GM21737 (cell line): Measurements from ENCODE around the gene QKI.

Source experiments
- ATAC-seq: cut with Tn5 transposase; IDR thresholded peaks from one replicate; pipeline ENCODE4 v1.9.1; 2021; ENCODE audit warnings: mild to moderate bottlenecking, moderate library complexity; ENCODE audit not compliant: unreplicated experiment

Gene QKI

GRCh38 chr6:163605385-163606097 is 191.0 kb downstream of the QKI start:
- no peak for ATAC-seq

- no peak for ATAC-seq
Measured at GRCh38 chr6:163607792-163608191, 193.3 kb downstream of the QKI start.

GRCh38 chr6:163608204-163608644 is 193.7 kb downstream of the QKI start:
- no peak for ATAC-seq

GRCh38 chr6:163612200-163612599 is 197.7 kb downstream of the QKI start:
- ATAC-seq, result no peak

- no peak for ATAC-seq
Measured at GRCh38 chr6:163613025-163613424, 198.5 kb downstream of the QKI start.

- ATAC-seq, result no peak
Measured at GRCh38 chr6:163613668-163614067, 199.2 kb downstream of the QKI start.

GRCh38 chr6:163616452-163616851 is 201.9 kb downstream of the QKI start:
- no peak for ATAC-seq

GRCh38 chr6:163617549-163617948 is 203.0 kb downstream of the QKI start:
- ATAC-seq, result no peak

- ATAC-seq, result no peak
Measured at GRCh38 chr6:163620101-163620500, 205.6 kb downstream of the QKI start.

GRCh38 chr6:163620670-163621330 is 206.3 kb downstream of the QKI start:
- ATAC-seq, result no peak

- ATAC-seq, result no peak
Measured at GRCh38 chr6:163625265-163625664, 210.7 kb downstream of the QKI start.

GRCh38 chr6:163626073-163626867 is 211.8 kb downstream of the QKI start:
- ATAC-seq, result no peak

GRCh38 chr6:163627274-163628062 is 212.9 kb downstream of the QKI start:
- ATAC-seq, result no peak
